Mucosa of rectum (tissue), 2 donors: ENCODE measurements around the gene OR2AK2.

Experiments used
- H3K27ac ChIP-seq, 2 donors: one replicate each; pipeline ENCODE4 v1.7.0; 2013; ENCODE audit warnings: inconsistent platforms in 2 of 2, low read depth in 2 of 2, low read length in 2 of 2
- H3K27me3 ChIP-seq, 2 donors: one replicate each; pipeline ENCODE4 v1.7.0; 2013; ENCODE audit warnings: low read length in 2 of 2; ENCODE audit not compliant: control insufficient read depth in 2 of 2, insufficient read depth in 2 of 2
- H3K36me3 ChIP-seq, 2 donors: one replicate each; pipeline ENCODE4 v1.7.0; 2013; ENCODE audit warnings: low read length in 2 of 2; ENCODE audit not compliant: control insufficient read depth in 2 of 2, insufficient read depth in 2 of 2
- H3K4me1 ChIP-seq, 2 donors: one replicate each; pipeline ENCODE4 v1.7.0; 2013; ENCODE audit warnings: low read length in 2 of 2, mild to moderate bottlenecking in 1 of 2; ENCODE audit not compliant: control insufficient read depth in 2 of 2, insufficient read depth in 2 of 2
- H3K4me3 ChIP-seq, 2 donors: one replicate each; pipeline ENCODE4 v1.7.0; 2013; ENCODE audit warnings: low read length in 2 of 2
- H3K9ac ChIP-seq, 2 donors: one replicate each; pipeline ENCODE4 v1.7.0; 2013; ENCODE audit warnings: low read length in 2 of 2, low read depth in 1 of 2, mild to moderate bottlenecking in 1 of 2
- H3K9me3 ChIP-seq, 2 donors: one replicate each; pipeline ENCODE4 v1.7.0; 2013; ENCODE audit warnings: low read length in 2 of 2; ENCODE audit not compliant: control insufficient read depth in 2 of 2
- donor health status: healthy.
- donor health status: Normal muscosa, but diverticular disease.

OR2AK2 gene

DNA sequence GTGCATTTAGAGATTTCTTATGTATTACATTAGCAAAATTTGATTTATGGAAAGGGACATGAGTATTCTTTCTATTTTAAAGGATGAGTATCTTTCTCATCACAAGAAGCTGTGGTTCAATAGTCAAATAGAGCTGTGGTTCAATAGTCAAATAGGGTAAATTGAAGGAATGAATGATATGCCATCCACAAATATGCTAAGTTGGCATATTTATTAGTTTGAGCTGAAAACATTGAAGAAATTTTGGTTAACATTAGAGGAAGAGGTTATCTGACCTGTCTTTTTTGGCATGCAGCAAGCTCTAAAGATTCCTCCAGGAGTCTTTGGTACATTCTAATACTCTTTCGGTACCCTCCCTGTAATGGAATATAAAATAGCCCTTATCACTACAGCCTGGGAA is 11.6 kb upstream of the OR2AK2 start:
- Histone ChIP-seq H3K9me3 (peaks cover 0 to 2% of the 10 kb centered on the region in 2 donors), H3K27ac (no peak overlapping the region), H3K27me3 (no peaks in the 10 kb centered on the region), H3K9ac (no peak overlapping the region), H3K4me3 (no peak overlapping the region), H3K4me1 (no peaks in the 10 kb centered on the region), H3K36me3 (no peaks in the 10 kb centered on the region)

DNA sequence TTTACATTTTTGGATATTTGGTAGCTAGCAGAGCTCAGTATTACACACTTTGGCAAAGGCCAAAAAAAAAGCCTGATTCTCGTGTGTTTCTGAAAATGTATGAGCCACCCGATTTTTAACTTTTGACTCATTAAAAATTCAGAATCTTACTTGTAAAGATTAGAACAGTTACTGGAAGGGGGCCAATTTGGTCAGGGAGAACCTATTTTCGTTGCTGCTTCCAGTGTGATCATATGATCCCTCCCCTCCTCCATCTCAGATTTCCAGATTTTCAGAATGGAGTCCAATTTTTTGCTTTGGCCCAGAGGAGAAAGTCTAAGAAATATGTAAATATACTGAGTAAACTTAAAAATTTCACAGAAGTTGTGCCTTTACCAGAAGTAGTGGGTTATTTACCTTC is 3.2 kb upstream of the OR2AK2 start:
- H3K27ac ChIP-seq = no peak overlapping the region
- no peaks in the 10 kb centered on the region for H3K27me3 ChIP-seq
- H3K9ac ChIP-seq = no peak overlapping the region
- no peak overlapping the region for H3K4me3 ChIP-seq
- H3K4me1 ChIP-seq = no peaks in the 10 kb centered on the region
- H3K9me3 ChIP-seq = peaks cover 3 to 4% of the 10 kb centered on the region in 2 donors
- H3K36me3 ChIP-seq = no peaks in the 10 kb centered on the region

DNA sequence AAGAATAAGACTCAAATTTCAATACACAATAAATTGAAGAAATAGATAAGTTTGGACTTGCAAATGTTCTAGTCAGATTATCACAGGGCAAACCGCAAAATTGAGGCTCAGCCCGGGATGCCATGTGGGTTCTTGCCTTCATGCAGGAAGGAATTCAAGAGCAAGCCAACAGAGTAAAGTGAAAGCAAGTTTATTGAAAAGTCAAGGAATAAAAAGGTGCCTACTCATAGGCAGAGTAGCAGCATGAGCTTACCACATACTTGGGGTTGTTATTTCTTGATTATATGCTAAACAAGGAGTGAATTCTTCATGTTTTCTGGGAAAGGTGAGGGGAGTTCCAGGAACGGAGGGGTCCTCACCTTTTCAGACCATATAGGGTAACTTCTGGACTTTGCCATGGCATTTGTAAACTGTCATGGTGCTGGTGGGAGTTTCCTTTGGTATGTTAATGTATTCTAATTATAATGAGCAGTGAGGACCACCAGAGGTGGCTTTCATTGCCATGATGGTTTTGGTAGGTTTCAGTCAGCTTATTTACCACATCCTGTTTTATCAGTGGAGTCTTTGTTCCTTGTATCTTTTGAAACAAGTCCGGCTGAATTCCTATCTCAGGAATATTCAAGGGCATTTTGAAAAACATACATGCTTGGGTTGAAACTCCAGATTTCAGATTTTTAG is 2.0 kb upstream of the OR2AK2 start:
- Histone ChIP-seq H3K4me3 (no peak overlapping the region), H3K9ac (no peak overlapping the region), H3K27me3 (no peaks in the 10 kb centered on the region), H3K9me3 (peaks cover 3 to 4% of the 10 kb centered on the region in 2 donors), H3K36me3 (no peaks in the 10 kb centered on the region), H3K4me1 (no peaks in the 10 kb centered on the region), H3K27ac (no peak overlapping the region)

DNA sequence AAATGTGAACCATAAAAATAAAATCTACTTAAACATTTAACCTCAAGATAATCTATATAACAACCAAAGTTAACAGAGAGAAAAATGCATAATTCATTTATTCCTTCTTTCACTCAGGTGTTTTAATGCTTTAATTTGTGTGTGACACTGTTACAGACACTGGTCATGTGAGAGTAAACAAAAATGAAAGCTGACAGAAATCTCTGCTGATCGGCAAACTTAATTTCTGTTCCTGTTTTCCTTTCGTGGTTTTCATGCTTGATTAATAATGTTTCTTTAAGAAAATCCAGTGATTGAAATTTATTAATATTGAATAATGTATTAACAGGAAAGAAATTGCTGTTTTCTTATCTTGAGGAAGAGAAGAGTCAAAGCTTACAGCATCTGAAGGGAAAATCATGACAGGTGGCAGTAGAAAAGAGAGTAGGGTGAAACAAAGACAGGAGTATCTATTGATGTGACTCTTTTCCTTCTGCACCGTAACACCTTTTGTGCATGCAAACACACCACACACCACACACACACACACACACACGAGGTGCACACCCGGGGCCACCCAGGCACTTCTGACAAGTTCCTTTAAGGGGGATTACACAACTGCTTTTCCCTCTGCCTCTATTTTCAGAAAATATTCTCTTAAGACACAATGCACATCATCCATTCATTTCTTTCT is 1.6 kb downstream of the OR2AK2 start:
- Histone ChIP-seq H3K27me3 (no peaks in the 10 kb centered on the region), H3K36me3 (no peaks in the 10 kb centered on the region), H3K9me3 (peaks cover 0 to 3% of the 10 kb centered on the region in 2 donors), H3K27ac (no peak overlapping the region), H3K4me1 (no peaks in the 10 kb centered on the region), H3K9ac (no peak overlapping the region), H3K4me3 (no peak overlapping the region)

DNA sequence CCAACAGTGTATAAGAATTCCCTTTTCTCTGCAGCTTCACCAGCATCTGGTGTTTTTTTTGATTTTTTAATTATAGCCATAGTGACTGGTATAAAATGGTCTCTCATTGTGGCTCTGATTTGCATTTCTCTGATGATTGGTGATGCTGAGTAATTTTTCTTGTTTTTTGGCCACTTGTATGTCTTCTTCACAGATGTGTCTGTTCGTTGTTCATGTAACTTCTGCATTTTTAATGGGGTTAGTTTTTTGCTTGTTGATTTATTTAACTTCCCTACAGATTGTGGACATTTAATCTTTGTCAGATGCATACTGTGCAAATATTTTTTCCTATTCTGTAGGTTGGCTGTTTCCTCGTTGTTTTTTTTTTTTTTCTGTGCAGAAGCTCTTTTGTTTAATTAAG is 28.0 kb downstream of the OR2AK2 start:
- Histone ChIP-seq H3K36me3 (no peaks in the 10 kb centered on the region), H3K4me3 (no peak overlapping the region), H3K4me1 (no peaks in the 10 kb centered on the region), H3K27me3 (no peaks in the 10 kb centered on the region), H3K27ac (no peak overlapping the region), H3K9me3 (no peaks in the 10 kb centered on the region), H3K9ac (no peak overlapping the region)

DNA sequence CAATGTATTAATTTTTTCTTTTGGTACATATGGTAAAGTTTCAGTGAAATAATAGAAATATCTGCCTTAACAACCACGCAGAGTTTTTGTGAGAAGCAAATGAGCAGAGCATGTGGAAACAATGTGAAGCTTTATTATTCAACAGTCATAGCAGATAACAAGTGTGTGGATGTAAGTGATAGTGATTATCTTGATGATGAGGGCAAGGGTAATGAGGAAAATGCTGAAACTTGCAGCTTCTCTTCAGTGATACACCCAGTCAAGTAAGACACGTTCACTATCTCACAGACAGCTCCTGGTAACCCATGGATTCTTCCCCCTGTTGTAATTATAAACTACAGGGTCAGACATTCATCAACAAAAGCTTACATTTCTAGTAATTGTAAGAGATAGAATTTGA is 33.8 kb downstream of the OR2AK2 start:
- H3K9me3 ChIP-seq = no peaks in the 10 kb centered on the region
- no peak overlapping the region for H3K9ac ChIP-seq
- H3K27ac ChIP-seq = no peak overlapping the region
- no peaks in the 10 kb centered on the region for H3K4me1 ChIP-seq
- H3K27me3 ChIP-seq = no peaks in the 10 kb centered on the region
- H3K36me3 ChIP-seq = no peaks in the 10 kb centered on the region
- H3K4me3 ChIP-seq = no peak overlapping the region

DNA sequence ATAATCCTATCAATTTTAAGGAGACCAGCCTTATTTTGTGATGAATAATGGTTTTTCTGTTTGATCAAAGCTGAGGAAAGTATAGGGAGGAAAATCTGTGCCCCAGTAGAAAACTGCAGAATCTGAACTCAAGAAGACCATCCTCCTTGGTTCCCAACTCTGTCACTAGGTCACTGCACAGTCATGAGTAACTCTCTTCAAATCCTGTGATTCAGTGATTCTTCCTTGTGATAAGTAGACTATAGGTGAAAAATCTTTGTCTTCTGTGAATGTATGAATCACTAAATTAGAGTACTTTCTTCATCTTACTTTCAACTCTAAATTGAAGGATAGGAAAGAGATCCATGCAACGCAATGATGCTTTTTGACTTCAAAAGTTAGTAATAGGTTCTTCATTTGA is 35.1 kb downstream of the OR2AK2 start:
- Histone ChIP-seq H3K4me3 (no peak overlapping the region), H3K27me3 (no peaks in the 10 kb centered on the region), H3K4me1 (no peaks in the 10 kb centered on the region), H3K9ac (no peak overlapping the region), H3K27ac (no peak overlapping the region), H3K36me3 (no peaks in the 10 kb centered on the region), H3K9me3 (no peaks in the 10 kb centered on the region)

DNA sequence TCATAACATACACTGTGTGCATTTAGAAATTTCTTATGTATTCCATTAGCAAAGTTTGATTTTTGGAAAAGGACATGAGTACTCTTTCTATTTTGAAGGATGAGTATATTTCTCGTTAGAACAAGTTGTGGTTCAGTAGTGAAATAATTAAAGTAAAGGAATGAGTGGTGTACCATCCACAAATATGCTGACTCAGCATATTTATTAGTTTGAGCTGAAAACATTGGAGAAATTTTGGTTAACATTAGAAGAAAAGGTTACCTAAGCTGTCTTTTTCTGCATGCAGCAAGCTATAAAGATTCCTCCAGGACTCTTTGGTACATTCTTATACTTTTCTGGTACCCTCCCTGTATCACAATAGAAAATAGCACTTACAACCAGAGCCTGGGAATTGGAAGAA is 42.7 kb downstream of the OR2AK2 start:
- H3K4me1 ChIP-seq = no peaks in the 10 kb centered on the region
- no peak overlapping the region for H3K27ac ChIP-seq
- H3K9me3 ChIP-seq = peaks cover 2 to 4% of the 10 kb centered on the region in 2 donors
- H3K4me3 ChIP-seq = no peak overlapping the region
- no peaks in the 10 kb centered on the region for H3K27me3 ChIP-seq
- no peak overlapping the region for H3K9ac ChIP-seq
- no peaks in the 10 kb centered on the region for H3K36me3 ChIP-seq

DNA sequence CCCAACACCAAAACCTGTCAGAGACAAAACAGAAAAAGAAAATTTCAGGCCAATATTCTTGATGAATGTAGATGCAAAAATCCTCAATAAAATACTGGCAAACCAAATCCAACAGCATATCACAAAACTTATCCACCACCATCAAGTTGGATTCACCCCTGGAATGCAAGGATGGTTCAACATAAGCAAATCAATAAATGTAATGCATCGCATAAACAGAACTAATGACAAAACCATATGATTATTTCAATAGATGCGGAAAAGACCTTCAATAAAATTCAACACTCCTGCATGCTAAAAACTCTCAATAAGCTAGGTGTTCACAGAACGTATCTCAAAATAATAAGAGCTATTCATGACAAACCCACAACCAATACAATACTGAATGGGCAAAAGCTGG is 44.6 kb downstream of the OR2AK2 start:
- Histone ChIP-seq H3K27me3 (no peaks in the 10 kb centered on the region), H3K4me3 (no peak overlapping the region), H3K27ac (no peak overlapping the region), H3K36me3 (no peaks in the 10 kb centered on the region), H3K9me3 (peaks cover 2 to 4% of the 10 kb centered on the region in 2 donors), H3K4me1 (no peaks in the 10 kb centered on the region), H3K9ac (no peak overlapping the region)

DNA sequence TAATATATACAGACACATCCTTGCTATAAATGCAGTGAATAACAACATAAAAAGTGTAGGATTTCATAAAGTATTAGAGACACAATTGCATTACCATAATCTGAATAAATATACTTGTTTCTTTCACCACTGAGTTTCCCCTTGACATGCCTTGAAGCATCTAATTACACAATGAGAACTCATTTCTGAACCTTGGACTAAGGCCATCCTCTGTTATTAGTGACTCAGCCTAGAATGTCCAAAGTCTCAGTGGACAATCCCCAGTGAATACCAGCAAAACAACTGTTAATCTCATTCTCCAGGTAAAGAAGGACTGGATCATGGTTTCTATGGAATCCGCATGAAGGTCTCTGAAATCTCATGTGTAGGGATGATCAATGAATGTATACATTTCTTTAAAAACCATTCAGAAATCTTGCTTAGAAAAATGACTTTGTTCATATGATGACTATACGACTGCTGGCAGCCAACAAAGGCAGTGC is 48.2 kb downstream of the OR2AK2 start, which contains the start of gene OR2L5:
OR2L5 (plus strand) TSS at position 432 of the 482 bp plus-strand sequence. CDS start 8,288 bp downstream, outside the sequence.
- Histone ChIP-seq H3K9ac (no peak within 1 kb of the TSS), H3K36me3 (no peaks in the 10 kb centered on the region), H3K27me3 (no peaks in the 10 kb centered on the region), H3K4me3 (no peak within 1 kb of the TSS), H3K4me1 (no peaks in the 10 kb centered on the region), H3K9me3 (peaks cover 2 to 4% of the 10 kb centered on the region in 2 donors), H3K27ac (no peak within 1 kb of the TSS)
